Posterior vena cava (tissue), 2 donors: ENCODE data around the gene SBK3. TPM values are rescaled to one million over a fixed set of nuclear protein-coding genes. Genes with fewer than 3 reads are reported as not detected.
"Not testable (repeated sequence)": the region's sequence is repeated elsewhere in the genome, so short reads cannot be mapped to it uniquely, and the experiment has no call there.

Source experiments
- DNase-seq: peaks from one replicate; pipeline ENCODE4 v3.0.0-alpha.2; 2020; ENCODE audit warnings: low spot score
- intact Hi-C, 2 donors: fragments of 100-400 bp; cut with DNase I; formaldehyde crosslinking; loops; one replicate each; pipeline versions ENCODE4 v1.14.1 to v1.14.2; 2022 to 2023
- long read RNA-seq, 2 donors: library from polyadenylated mRNA; unstranded; transcript quantifications; one replicate each; pipeline ENCODE4 v2.0.0, GENCODE V29; 2020 to 2021
- total RNA-seq, 2 donors: library from RNA; stranded (reverse); fragmentation: NEBNext Ultra II Directional; extraction: Animal tissue kit (Norgen Biotek cat#: 25700); gene quantifications; one replicate each; pipeline ENCODE4 v1.2.1, GENCODE V29; 2021
- donor health status: DM: yes; HTN: yes; CAD: no.
- donor health status: DM: yes; HTN: yes; CAD: no.

The SBK3 gene
- total RNA-seq: not detected
- long read RNA-seq, donor 1: 0 reads
- long read RNA-seq, donor 2: 0 reads

- no peak for DNase-seq
- intact Hi-C loops: no loop called here
These were observed at the start of gene SBK3 for GRCh38 chr19:55545443-55545842. TSS of gene SBK3 (minus strand) at chr19:55545543. CDS start at chr19:55545543, 0 bp downstream.

GRCh38 chr19:55593096-55593772 lies 47.9 kb upstream of the SBK3 start:
- intact Hi-C loops: no loop called here
- no peak for DNase-seq

- intact Hi-C loops: no loop called here
- no peak for DNase-seq
These were observed 47.2 kb upstream of the SBK3 start for GRCh38 chr19:55592391-55593090.

GRCh38 chr19:55591555-55591954 lies 46.2 kb upstream of the SBK3 start:
- no peak for DNase-seq
- intact Hi-C loops: no loop called here

GRCh38 chr19:55590617-55591016 lies 45.3 kb upstream of the SBK3 start:
- DNase-seq: no peak
- intact Hi-C loops: no loop called here

GRCh38 chr19:55590109-55590508 lies 44.8 kb upstream of the SBK3 start:
- intact Hi-C loops: no loop called here
- DNase-seq: no peak

- intact Hi-C loops: loop anchor here in 1 of 2 donors (5.0 kb wide), 1 partner anchor 71 kb away; no protein-coding TSS in a partner anchor
- DNase-seq: no peak
These were observed 43.4 kb upstream of the SBK3 start for GRCh38 chr19:55588738-55589137.

GRCh38 chr19:55586976-55587668 lies 41.8 kb upstream of the SBK3 start:
- intact Hi-C loops: loop anchor here in 1 of 2 donors (5.0 kb wide), 1 partner anchor 70 kb away; no protein-coding TSS in a partner anchor
- DNase-seq: peak; percentile 97

- intact Hi-C loops: loop anchor here in 1 of 2 donors (5.0 kb wide), 1 partner anchor 68 kb away; no protein-coding TSS in a partner anchor
- DNase-seq: no peak
These were observed 40.5 kb upstream of the SBK3 start for GRCh38 chr19:55585658-55586339.

GRCh38 chr19:55584871-55585270 lies 39.5 kb upstream of the SBK3 start:
- intact Hi-C loops: loop anchor here (1.0 to 5.0 kb wide), 2 partner anchors 21 to 68 kb away; no protein-coding TSS in a partner anchor
- no peak for DNase-seq

- intact Hi-C loops: loop anchor here in 1 of 2 donors (1.0 kb wide), 1 partner anchor 20 kb away; no protein-coding TSS in a partner anchor
- not testable (repeated sequence) for DNase-seq
These were observed 38.6 kb upstream of the SBK3 start for GRCh38 chr19:55583897-55584296.

GRCh38 chr19:55582284-55582683 lies 36.9 kb upstream of the SBK3 start:
- intact Hi-C loops, DNase-seq: not testable (repeated sequence)

GRCh38 chr19:55581823-55582223 lies 36.5 kb upstream of the SBK3 start:
- intact Hi-C loops: no loop called here
- no peak for DNase-seq

GRCh38 chr19:55581145-55581822 lies 35.9 kb upstream of the SBK3 start:
- intact Hi-C loops: no loop called here
- no peak for DNase-seq

GRCh38 chr19:55580628-55581144 lies 35.3 kb upstream of the SBK3 start, which contains the start of gene ZNF579:
TSS of gene ZNF579 (minus strand) at chr19:55580848. CDS start at chr19:55579639, 1,209 bp downstream.
- intact Hi-C loops: no loop called here
- peak; percentile 96 for DNase-seq

- DNase-seq: no peak
- intact Hi-C loops: loop anchor here in 1 of 2 donors (5.0 kb wide), 1 partner anchor 53 kb away; no protein-coding TSS in a partner anchor
These were observed 34.7 kb upstream of the SBK3 start for GRCh38 chr19:55579766-55580621.
